GM12872 (cell line): ENCODE results near the gene ACAP2.

ENCODE experiments used
- CTCF ChIP-seq: IDR thresholded peaks from 3 replicates; pipeline ENCODE4 v1.5.1; 2011; ENCODE audit warnings: low read depth, mild to moderate bottlenecking, low read length, moderate library complexity; ENCODE audit not compliant: insufficient read depth

ACAP2 gene

GRCh38 chr3:195441051-195441450 lies 1.8 kb downstream of the ACAP2 start:
- TF ChIP-seq CTCF: no peak

- no peak for TF ChIP-seq CTCF
Observed at GRCh38 chr3:195440379-195440778, 2.4 kb downstream of the ACAP2 start.

- no peak for TF ChIP-seq CTCF
Observed at GRCh38 chr3:195438371-195438770, 4.4 kb downstream of the ACAP2 start.

- TF ChIP-seq CTCF: no peak
Observed at GRCh38 chr3:195425849-195426248, 17.0 kb downstream of the ACAP2 start.

GRCh38 chr3:195423818-195424217 lies 19.0 kb downstream of the ACAP2 start:
- no peak for TF ChIP-seq CTCF

GRCh38 chr3:195421400-195421799 lies 21.4 kb downstream of the ACAP2 start:
- TF ChIP-seq CTCF: no peak

GRCh38 chr3:195416795-195417194 lies 26.0 kb downstream of the ACAP2 start:
- no peak for TF ChIP-seq CTCF

- TF ChIP-seq CTCF: no peak
Observed at GRCh38 chr3:195411836-195412235, 31.0 kb downstream of the ACAP2 start.
